Lower lobe of right lung (tissue), 2 donors: ENCODE results near the gene TMEM147. TPM values are rescaled to one million over a fixed set of nuclear protein-coding genes. Genes with fewer than 3 reads are reported as not detected.
A peak's percentile ranks its signal among the peaks of the same experiment; 100 is the strongest.

Source experiments
- ATAC-seq, 2 donors: fragments of 200-7000 bp; cut with Tn5 transposase; one replicate each; pipeline ENCODE4 v1.9.1; 2020 to 2022; ENCODE audit warnings: mild to moderate bottlenecking in 2 of 2, moderate library complexity in 2 of 2
- DNase-seq: peaks from one replicate; pipeline ENCODE4 v3.0.0-alpha.2; 2020
- H3K27ac ChIP-seq: fragments of 200-600 bp; one replicate; pipeline ENCODE4 v1.8.0; 2022
- H3K27me3 ChIP-seq: fragments of 200-600 bp; one replicate; pipeline ENCODE4 v1.8.0; 2022; ENCODE audit warnings: low read depth
- H3K36me3 ChIP-seq: fragments of 200-600 bp; one replicate; pipeline ENCODE4 v1.8.0; 2022; ENCODE audit warnings: mild to moderate bottlenecking
- H3K4me1 ChIP-seq: fragments of 200-600 bp; one replicate; pipeline ENCODE4 v1.8.0; 2022
- H3K4me3 ChIP-seq: fragments of 200-600 bp; one replicate; pipeline ENCODE4 v1.8.0; 2022; ENCODE audit warnings: mild to moderate bottlenecking
- H3K9me3 ChIP-seq: fragments of 200-600 bp; one replicate; pipeline ENCODE4 v1.8.0; 2022
- CTCF ChIP-seq: fragments of 200-600 bp; IDR thresholded peaks from one replicate; pipeline ENCODE4 v1.8.0; 2022; ENCODE audit warnings: antibody characterized with exemption, mild to moderate bottlenecking
- intact Hi-C: fragments of 100-400 bp; cut with DNase I; formaldehyde crosslinking; loops from one replicate; pipeline ENCODE4 v1.11.0; 2022
- long read RNA-seq: library from polyadenylated mRNA; unstranded; transcript quantifications from one replicate; pipeline ENCODE4 v2.0.0, GENCODE V29; 2021
- total RNA-seq: library from RNA; stranded (reverse); fragmentation: NEBNext Ultra II Directional; extraction: Animal tissue kit (Norgen Biotek cat#: 25700); gene quantifications from one replicate; pipeline ENCODE4 v1.2.1, GENCODE V29; 2021
- donor health status: DM: no; HTN: yes; CAD: no; lungs with severe emphysema.

The TMEM147 gene, protein sequence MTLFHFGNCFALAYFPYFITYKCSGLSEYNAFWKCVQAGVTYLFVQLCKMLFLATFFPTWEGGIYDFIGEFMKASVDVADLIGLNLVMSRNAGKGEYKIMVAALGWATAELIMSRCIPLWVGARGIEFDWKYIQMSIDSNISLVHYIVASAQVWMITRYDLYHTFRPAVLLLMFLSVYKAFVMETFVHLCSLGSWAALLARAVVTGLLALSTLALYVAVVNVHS
- total RNA-seq = 81.6 TPM
- long read RNA-seq, transcript TMEM147-202 (6 exons, 935 nt) = minor isoform, 5 of 79 reads
- long read RNA-seq, transcript TMEM147-201 (7 exons, 899 nt) = major isoform, 68 of 79 reads
- long read RNA-seq, partial matches to known transcripts = 4 of 79 reads
- long read RNA-seq, other reads (novel, unspliced or antisense) = 0 of 79 reads

- Histone ChIP-seq H3K4me1 (peaks cover 24% of the 10 kb centered on the region), H3K36me3 (peaks cover 6% of the 10 kb centered on the region), H3K27ac (peak within 1 kb of the TSS; percentile 92), H3K27me3 (no peaks in the 10 kb centered on the region), H3K9me3 (no peaks in the 10 kb centered on the region), H3K4me3 (peak within 1 kb of the TSS; percentile 99)
- intact Hi-C loops = no loop called here
- ATAC-seq = peak; percentile 97 to 99
- TF ChIP-seq CTCF = no peak
- DNase-seq = peak; percentile 97
These were observed at the start of gene TMEM147 for GRCh38 chr19:35545001-35545854. TSS of gene TMEM147 (plus strand) at chr19:35545626. CDS start at chr19:35545740, 114 bp downstream.

DNA sequence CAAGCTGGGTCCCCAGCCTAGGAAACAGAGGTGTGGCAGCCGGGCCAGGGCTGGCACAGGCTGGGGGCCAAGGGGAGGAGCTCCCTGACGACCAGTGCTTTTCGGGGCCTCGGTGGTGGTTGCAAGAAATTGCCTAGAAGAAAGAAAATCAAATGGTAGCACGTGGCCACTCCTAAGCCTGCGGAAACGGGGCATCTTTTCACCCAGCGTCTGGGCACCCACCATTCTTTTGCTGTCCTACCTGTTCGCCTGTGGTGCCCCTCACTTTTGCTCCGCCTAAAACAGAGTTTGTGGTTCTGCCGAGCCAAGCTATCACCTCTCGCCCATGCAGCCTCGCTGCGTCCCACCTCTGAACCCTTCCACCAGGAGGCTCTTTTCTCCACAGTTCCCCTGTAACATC, 48.0 kb upstream of the TMEM147 start:
- H3K27ac ChIP-seq = no peak overlapping the region
- H3K4me1 ChIP-seq = peaks cover 8% of the 10 kb centered on the region
- H3K27me3 ChIP-seq = peaks cover 7% of the 10 kb centered on the region
- DNase-seq = no peak
- intact Hi-C loops = no loop called here
- no peak for TF ChIP-seq CTCF
- no peak overlapping the region for H3K4me3 ChIP-seq
- no peaks in the 10 kb centered on the region for H3K9me3 ChIP-seq
- no peak for ATAC-seq
- H3K36me3 ChIP-seq = no peaks in the 10 kb centered on the region

GRCh38 chr19:35498220-35498619, 47.2 kb upstream of the TMEM147 start:
- ATAC-seq = no peak
- no peak for DNase-seq

GRCh38 chr19:35498984-35499527, 46.4 kb upstream of the TMEM147 start:
- H3K27ac ChIP-seq = no peak overlapping the region
- peaks cover 8% of the 10 kb centered on the region for H3K4me1 ChIP-seq
- DNase-seq (no peak), ATAC-seq (no peak)
- H3K9me3 ChIP-seq = no peaks in the 10 kb centered on the region
- H3K27me3 ChIP-seq = peaks cover 3% of the 10 kb centered on the region
- no peak for TF ChIP-seq CTCF
- intact Hi-C loops = no loop called here
- H3K4me3 ChIP-seq = no peak overlapping the region
- H3K36me3 ChIP-seq = no peaks in the 10 kb centered on the region

More at GRCh38 chr19:35498220-35498619, 47.2 kb upstream of the TMEM147 start:
- Histone ChIP-seq H3K27ac (no peak overlapping the region), H3K9me3 (no peaks in the 10 kb centered on the region), H3K4me3 (no peak overlapping the region), H3K36me3 (no peaks in the 10 kb centered on the region), H3K27me3 (peaks cover 5% of the 10 kb centered on the region), H3K4me1 (peaks cover 8% of the 10 kb centered on the region)
- TF ChIP-seq CTCF = no peak
- intact Hi-C loops = no loop called here

DNA sequence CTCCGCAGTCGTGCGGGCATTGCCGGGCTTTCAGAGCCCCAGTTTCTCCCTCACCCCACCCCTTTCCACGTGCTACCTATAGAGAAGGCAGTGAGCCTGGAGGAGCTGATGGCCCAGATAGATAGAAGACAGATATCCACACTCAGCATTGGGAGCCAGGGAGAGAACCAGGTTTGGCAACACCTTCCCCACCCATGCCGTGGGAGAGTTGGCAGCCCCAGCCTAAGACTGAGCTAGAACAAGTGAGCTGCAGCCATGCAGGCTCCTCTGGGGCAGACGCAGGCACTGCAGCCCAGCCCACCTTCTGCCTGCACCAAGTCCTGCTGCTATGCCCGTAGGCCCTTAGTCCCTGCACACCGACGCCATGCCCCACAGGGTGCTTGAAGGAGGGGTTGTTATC, 44.8 kb upstream of the TMEM147 start:
- Histone ChIP-seq H3K9me3 (no peaks in the 10 kb centered on the region), H3K27ac (no peak overlapping the region), H3K4me3 (no peak overlapping the region), H3K4me1 (peaks cover 2% of the 10 kb centered on the region), H3K27me3 (no peaks in the 10 kb centered on the region), H3K36me3 (no peaks in the 10 kb centered on the region)
- no peak for TF ChIP-seq CTCF
- intact Hi-C loops = no loop called here
- ATAC-seq = no peak
- DNase-seq = no peak
